HFF-Myc (cell line): Measurements from ENCODE around the gene PXMP4.
A peak's percentile ranks its signal among the peaks of the same experiment; 100 is the strongest.

Experiments
- DNase-seq: peaks from one replicate; pipeline ENCODE4 v3.0.0-alpha.2; 2011; ENCODE audit warnings: low read depth; ENCODE audit errors: extremely low read depth
- H3K4me3 ChIP-seq: replicated peaks from 2 replicates; pipeline ENCODE4 v1.5.1; 2011; ENCODE audit warnings: low read depth, mild to moderate bottlenecking, control low read depth, low read length
- CTCF ChIP-seq: IDR thresholded peaks from 2 replicates; pipeline ENCODE4 v1.5.1; 2012; ENCODE audit warnings: mild to moderate bottlenecking, low read depth, low read length, control low read depth; ENCODE audit errors: missing control alignments

The PXMP4 gene

DNA sequence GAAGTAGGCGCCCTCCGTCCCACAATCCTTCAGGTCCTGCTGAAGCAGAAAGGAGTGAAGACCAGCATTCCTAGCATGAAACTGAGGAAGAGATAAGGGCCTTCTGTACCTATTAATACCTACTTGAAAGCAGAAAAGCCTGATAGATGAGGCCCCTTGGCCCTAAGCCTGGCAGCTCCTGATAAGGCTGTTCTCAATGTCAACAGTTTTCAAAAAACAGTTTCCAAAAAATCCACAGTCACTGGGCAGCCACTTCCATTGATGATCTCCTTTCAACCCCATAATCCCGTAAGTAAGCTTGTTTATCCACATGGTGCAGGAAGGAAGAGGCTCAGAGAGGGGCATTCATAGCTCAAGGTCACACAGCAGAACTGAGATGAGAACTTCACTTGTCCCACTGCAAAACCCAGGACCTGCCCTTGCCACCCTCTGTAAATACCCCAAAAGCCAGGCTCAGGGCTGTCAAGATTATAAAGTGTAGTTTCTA lies 31.1 kb downstream of the PXMP4 start:
- no peak overlapping the region for H3K4me3 ChIP-seq
- TF ChIP-seq CTCF, result no peak
- DNase-seq, result no peak

DNA sequence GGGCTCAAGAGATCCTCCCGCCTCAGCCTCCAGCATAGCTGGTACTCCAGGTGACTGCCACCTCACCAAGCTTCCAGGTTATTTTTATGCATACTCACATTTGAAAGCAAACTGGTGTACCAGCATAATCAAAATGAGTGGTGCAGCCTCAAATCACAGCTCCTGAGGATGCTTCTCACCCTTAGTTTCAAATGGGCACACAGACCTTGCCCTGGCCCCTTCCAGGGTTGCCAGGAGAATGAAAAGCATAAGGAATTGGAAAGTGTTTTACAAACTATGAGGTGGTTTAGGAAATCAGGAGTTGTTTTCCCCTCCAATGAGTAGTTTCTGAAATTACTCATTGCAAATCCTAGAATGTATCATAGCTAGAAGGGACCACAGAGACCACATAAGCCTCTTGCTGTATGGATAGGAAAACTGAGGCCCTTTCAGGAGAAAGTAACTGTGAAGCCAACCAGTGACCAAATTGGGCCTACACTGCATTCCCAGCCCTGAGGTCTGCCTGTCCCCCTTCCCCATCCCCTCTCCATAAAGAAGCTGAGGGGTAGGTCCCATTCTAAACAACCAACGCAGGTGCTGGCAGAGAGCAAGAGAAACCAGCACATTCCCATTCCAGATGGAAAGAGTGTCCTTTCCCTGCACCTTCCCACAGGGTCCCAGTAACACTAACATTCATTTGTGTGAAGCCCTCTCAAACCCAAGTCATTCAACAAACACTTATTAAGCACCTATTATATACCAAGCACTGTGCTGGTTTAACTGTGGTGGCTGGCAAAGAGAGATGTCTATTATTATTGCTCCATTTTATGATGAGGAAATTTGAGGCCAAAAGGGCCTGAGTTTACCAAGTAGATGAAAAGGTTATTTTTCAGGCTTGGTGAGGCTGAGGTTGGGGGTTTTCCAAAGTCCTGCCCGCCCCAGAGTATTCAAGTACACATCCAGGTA lies 31.8 kb downstream of the PXMP4 start:
- DNase-seq, result no peak
- no peak for TF ChIP-seq CTCF
- no peak overlapping the region for H3K4me3 ChIP-seq

DNA sequence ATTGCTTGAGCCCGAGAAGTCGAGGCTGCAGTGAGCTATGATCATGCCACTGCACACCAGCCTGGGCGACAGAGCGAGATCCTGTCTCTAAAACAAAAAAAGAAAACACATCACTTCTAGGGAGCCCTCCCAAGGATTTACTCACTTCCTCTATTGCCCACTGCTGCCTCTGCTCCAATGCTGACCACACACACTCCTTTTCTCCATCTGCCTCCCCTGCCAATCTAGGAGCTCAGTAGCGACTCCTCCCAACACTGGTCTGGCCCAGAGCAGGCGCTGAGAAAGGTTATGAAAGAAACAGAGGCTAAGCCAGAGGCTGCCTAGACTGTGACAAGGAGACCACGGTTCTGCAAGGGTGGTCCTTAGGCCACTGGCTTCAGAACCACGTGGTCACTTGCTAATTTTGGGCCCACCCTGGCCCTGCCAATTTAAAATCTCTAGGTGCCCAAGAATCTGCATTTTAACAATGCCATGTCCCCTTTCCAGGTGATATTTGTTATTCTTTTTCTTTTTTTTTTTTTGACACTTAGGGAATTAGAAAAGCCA lies 32.7 kb downstream of the PXMP4 start:
- DNase-seq, result no peak
- TF ChIP-seq CTCF, result no peak
- H3K4me3 ChIP-seq, result no peak overlapping the region

DNA sequence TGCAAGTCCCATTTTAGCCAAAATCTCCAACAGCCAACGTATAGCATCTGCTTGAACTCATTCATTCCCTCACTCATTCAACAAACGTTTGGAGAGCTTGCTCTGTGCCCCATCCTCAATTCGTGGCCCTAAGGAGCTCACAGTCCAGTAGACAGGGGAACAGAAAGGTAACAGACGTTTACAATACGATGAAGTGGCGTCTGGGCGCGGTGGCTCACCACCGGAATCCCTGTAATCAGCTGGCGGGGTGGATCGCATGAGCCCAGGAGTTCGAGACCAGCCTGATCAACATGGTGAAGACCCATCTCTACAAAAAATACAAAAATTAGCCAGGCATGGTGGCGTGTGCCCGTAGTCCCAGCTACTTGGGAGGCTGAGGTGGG lies 33.1 kb downstream of the PXMP4 start:
- peak overlapping the region; percentile 27 for H3K4me3 ChIP-seq
- no peak for TF ChIP-seq CTCF
- no peak for DNase-seq

GRCh38 chr20:33686100-33686983 lies 33.8 kb downstream of the PXMP4 start, which contains the start of gene E2F1:
E2F1 (minus strand) TSS chr20:33686385; CDS start chr20:33686264, 121 bp downstream.
- peak within 1 kb of the TSS; percentile 54 for H3K4me3 ChIP-seq
- TF ChIP-seq CTCF, result peak; percentile 21
- peak; percentile 52 for DNase-seq

DNA sequence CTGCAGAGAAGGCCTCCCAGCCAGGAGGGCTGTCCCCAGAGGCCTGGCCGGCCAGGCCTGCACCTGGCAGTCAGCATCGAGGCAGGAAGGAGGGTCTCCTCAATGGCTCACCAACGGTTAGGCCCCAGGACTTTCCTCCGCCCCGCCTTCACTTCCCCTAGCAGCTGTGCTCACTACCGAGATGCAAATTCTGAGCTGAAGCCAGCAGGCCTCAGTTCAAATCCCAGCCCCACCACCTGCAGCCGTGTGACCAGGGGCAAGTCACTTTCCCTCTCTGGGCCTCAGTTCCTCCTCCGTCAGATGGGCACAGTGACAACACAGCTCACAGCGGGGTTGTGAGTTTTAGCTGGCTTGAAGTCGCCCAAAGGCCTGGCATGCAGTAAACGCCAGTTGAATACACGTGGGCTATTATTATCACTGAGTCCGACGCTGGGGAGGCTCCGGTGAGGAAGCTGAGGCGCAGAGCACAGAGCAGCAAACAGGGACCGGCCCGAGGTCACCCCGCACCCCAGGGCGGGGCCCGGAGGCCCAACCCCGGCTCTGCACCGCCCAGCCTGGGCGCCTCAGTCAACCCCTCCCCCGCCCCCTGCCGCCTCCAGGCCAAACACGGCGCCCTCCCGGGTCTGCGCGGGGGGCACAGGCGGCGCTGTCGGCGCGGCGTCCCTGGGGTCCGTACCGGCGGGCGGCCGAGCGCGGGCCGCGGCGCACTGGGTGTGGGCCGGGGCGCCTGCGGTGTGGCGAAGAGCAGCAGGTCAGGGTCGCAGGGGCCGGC lies 34.6 kb downstream of the PXMP4 start:
- TF ChIP-seq CTCF, result no peak
- H3K4me3 ChIP-seq, result peak overlapping the region; percentile 54
- DNase-seq, result no peak
